ENCODE data around the gene PTPRE.

PTPRE gene

DNA sequence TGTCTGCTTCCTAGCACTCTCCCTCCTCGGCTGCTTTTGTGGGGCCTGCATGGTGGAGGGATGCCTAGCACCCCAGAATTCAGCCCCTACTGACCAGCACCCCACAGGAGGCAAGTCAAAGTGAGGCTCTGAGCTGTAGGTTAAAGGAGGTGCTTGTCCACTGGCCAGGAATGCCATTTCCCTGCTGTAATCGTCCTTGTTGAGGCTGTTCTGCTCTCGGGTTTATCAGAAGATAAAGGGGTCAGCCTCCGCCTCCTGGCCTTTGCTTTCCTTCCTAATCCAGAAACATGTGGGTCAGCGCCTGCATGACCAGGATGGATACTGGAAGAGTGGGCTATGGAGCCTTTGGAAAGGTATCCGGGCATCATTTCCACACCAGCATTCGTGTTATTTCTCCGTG, 120.4 kb downstream of the PTPRE start:
- CTCF ChIA-PET = interaction anchor here (2.2 to 3.4 kb wide), 2 partner anchors 16 to 42 kb away, joined by 9 to 13 read pairs; no protein-coding TSS in a partner anchor
- TF ChIP-seq, protein P1, sequence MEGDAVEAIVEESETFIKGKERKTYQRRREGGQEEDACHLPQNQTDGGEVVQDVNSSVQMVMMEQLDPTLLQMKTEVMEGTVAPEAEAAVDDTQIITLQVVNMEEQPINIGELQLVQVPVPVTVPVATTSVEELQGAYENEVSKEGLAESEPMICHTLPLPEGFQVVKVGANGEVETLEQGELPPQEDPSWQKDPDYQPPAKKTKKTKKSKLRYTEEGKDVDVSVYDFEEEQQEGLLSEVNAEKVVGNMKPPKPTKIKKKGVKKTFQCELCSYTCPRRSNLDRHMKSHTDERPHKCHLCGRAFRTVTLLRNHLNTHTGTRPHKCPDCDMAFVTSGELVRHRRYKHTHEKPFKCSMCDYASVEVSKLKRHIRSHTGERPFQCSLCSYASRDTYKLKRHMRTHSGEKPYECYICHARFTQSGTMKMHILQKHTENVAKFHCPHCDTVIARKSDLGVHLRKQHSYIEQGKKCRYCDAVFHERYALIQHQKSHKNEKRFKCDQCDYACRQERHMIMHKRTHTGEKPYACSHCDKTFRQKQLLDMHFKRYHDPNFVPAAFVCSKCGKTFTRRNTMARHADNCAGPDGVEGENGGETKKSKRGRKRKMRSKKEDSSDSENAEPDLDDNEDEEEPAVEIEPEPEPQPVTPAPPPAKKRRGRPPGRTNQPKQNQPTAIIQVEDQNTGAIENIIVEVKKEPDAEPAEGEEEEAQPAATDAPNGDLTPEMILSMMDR (IDR thresholded peaks at IDR 0.05; ENCODE audit: control extremely low read depth, extremely low read depth, low read depth, missing control alignments) = no peak
- no peak for DNase-seq (ENCODE audit: extremely low spot score)
- POLR2A ChIA-PET = no interaction called here

GRCh38 chr10:128027822-128028507, 121.1 kb downstream of the PTPRE start:
- TF ChIP-seq, protein P1 (IDR thresholded peaks at IDR 0.05; ENCODE audit: control extremely low read depth, extremely low read depth, low read depth, missing control alignments) = no peak
- CTCF ChIA-PET = interaction anchor here (2.2 to 3.4 kb wide), 2 partner anchors 16 to 42 kb away, joined by 9 to 13 read pairs; no protein-coding TSS in a partner anchor
- POLR2A ChIA-PET = no interaction called here
- DNase-seq (ENCODE audit: extremely low spot score) = no peak

DNA sequence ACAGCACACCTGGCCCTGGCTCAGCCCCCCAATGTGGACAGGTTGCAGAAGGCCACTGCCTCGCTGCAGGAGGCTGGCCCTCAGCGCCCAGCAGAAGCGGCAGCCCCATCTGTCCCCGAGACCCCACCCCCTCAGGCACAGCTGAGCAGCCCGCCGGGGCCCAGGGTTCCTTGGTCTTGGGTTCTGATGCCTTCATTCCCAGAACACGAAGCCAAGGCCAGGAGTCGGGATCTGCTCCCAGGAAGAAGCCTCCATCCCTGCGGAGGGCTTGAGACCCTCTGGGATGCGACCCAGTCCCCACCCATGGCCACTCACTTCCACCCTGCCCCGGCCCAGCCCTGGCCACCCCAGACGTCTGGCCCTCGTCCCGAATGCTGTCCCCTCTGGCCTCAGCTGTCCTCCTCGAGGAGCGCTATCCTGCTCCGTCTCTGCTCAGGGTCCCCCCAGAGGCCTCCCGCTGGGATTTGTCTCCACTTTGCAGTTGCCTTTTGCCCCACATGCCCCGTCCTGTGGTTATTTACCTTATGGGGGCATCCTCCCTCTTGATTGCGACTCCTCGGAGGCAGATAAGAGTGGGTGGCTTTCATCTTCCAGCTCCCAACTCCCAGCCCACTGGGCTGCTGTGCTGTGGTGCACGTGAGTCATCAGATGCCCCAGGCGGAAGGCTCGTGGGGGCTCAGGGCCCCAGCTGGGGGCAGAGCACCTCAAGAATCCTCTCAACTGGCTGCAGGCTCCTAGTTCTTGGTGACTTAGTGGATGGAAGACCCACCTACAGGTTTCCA, 121.8 kb downstream of the PTPRE start:
- POLR2A ChIA-PET = no interaction called here
- CTCF ChIA-PET = interaction anchor here (3.4 to 9.5 kb wide), 2 partner anchors 17 to 40 kb away, joined by 13 to 335 read pairs; no protein-coding TSS in a partner anchor
- TF ChIP-seq, protein P1 (IDR thresholded peaks at IDR 0.05; ENCODE audit: control extremely low read depth, extremely low read depth, low read depth, missing control alignments) = no peak
- DNase-seq (ENCODE audit: extremely low spot score) = no peak

GRCh38 chr10:128029290-128029651, 122.4 kb downstream of the PTPRE start:
- TF ChIP-seq, protein P1 (IDR thresholded peaks at IDR 0.05; ENCODE audit: control extremely low read depth, extremely low read depth, low read depth, missing control alignments) = no peak
- CTCF ChIA-PET = interaction anchor here (3.4 to 9.5 kb wide), 2 partner anchors 18 to 40 kb away, joined by 13 to 335 read pairs; no protein-coding TSS in a partner anchor
- POLR2A ChIA-PET = no interaction called here
- DNase-seq (ENCODE audit: extremely low spot score) = no peak

DNA sequence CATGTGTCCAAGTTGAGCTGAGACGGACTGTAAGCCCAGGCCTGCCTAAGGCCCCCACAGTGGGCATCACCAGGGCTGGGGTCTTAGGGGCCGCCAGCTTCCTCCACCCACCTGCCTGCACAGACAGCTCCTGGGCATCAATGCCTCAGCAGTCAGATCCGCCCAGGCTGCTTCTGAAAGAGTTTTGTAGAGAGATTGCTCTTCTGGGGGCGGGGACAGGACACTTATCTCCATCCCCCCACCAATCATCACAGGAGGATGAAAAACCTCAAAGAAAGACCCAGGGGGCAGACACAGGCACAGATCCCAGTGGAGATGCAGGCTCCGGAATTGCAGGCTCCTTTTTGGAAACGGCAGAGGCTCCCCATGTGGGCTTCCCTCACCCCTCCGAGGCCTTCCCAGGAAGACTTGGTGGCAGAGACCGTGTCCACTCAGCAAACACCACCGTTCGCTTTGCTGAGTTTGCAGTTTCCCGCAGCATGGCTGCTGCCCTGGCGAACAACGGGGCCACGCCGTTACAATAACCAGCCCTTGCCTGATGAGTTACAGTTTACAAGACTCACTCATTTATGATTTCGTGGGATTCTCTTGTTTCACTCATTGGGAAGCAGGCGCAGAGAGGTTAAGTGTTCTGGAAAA, 122.9 kb downstream of the PTPRE start:
- ChIA-PET CTCF (interaction anchor here (3.4 to 9.5 kb wide), 2 partner anchors 18 to 39 kb away, joined by 13 to 335 read pairs; no protein-coding TSS in a partner anchor), POLR2A (no interaction called here)
- TF ChIP-seq, protein P1 (IDR thresholded peaks at IDR 0.05; ENCODE audit: control extremely low read depth, extremely low read depth, low read depth, missing control alignments) = no peak
- no peak for DNase-seq (ENCODE audit: extremely low spot score)

DNA sequence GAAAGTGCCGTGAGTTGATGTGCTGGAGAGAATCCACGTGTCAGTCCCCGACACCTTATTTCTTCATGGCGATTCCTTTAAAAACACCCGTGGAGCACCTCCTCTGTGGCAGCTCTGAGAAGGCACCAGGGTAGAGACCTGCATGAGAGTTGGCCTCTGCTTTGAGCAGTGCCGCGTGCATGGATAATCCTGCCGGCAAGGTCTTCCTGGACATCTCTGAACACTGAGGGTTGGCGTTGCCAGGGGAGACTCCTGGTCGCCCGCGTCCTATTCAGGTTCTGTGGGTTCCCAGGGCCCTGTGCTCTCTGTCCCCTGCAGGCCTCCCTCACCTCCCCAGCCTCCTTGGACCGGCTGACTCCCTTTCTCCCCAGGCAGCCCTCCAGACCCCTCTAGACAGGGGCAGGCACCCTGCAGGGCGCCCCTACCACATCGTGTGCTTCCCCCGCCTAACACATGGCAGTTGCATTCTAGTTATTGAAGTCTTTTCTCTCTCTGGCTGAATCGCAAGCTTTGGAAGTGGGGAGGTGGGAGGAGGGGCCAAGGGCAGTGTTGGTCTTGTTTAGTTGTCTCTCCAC, 123.7 kb downstream of the PTPRE start:
- no peak for DNase-seq (ENCODE audit: extremely low spot score)
- ChIA-PET POLR2A (no interaction called here), CTCF (interaction anchor here (9.5 kb wide), 1 partner anchor 38 kb away, joined by 335 read pairs; no protein-coding TSS in a partner anchor)
- TF ChIP-seq, protein P1 (IDR thresholded peaks at IDR 0.05; ENCODE audit: control extremely low read depth, extremely low read depth, low read depth, missing control alignments) = no peak
